ENCODE results near the gene SYTL3. TPM values are rescaled to one million over a fixed set of nuclear protein-coding genes. Genes with fewer than 3 reads are reported as not detected.

The SYTL3 gene
- total and polyA plus RNA-seq, 2 of the 8 experiments (the other 6 are each of a cell fraction or from before 2014, with no cell fraction given) = 0.27 to 0.99 TPM

DNA sequence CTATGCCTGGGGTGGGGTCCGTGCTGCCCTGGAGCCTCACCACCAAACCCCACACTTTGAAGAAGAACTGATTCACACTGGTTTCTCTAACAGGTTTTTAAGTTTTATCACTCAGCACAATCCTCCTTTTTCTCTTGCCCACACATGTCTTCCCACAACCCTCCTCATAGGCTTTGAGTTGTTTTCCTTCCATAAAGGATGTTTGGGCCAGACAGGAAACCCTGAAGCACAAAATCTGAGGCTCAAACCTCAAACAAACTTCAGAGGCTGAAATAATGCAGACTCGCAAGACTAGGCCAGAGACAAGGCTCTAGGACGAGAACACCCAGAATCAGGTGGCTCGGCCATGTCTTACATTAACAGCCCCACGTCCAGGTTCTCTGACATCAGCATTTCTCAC, 134.0 kb downstream of the SYTL3 start:
- no peaks in the 10 kb centered on the region for H3K27me3 ChIP-seq (replicated peaks in 1 of 4; ENCODE audit: control insufficient read depth in 3 of 4, extremely low read depth in 1 of 4, insufficient read depth in 3 of 4, low read length in 3 of 4)
- H3K4me3 ChIP-seq (ENCODE audit: extremely low read depth in 1 of 4, insufficient read depth in 2 of 4, low read depth in 3 of 4, low read length in 4 of 4) = no peak overlapping the region
- H4K20me1 ChIP-seq (replicated peaks in 1 of 2; ENCODE audit: control insufficient read depth in 1 of 2, insufficient read depth in 2 of 2, low read length in 2 of 2) = peaks cover 4 to 19% of the 10 kb centered on the region in 2 experiments
- peaks cover 16% of the 10 kb centered on the region; the same call in 1 of the 2 replicates for H3K79me1 ChIP-seq (ENCODE audit: low read depth, low read length)
- peaks cover 0 to 2% (median under 1%) of the 10 kb centered on the region in 4 experiments; a peak in 2 of 7 replicates for H3K4me1 ChIP-seq (replicated peaks in 1 of 4; ENCODE audit: control insufficient read depth in 3 of 4, insufficient read depth in 4 of 4, low read length in 3 of 4)
- WGBS, 2 experiments (ENCODE audit: extremely low coverage in 1 of 2, insufficient coverage in 1 of 2, insufficient read length in 1 of 2, insufficient replicate concordance in 2 of 2, low coverage in 1 of 2, low lambda C conversion rate in 2 of 2, missing lambda C conversion rate in 1 of 2) = 89% methylated on average over 5 of the region's 5 CpGs; no CpG with 5 or more reads in 1 of the 2 experiments
- no peak overlapping the region for H2BK20ac ChIP-seq (ENCODE audit: low read length)
- H2AFZ ChIP-seq (ENCODE audit: low read length) = no peak overlapping the region
- H2AK5ac ChIP-seq (ENCODE audit: low read depth, low read length) = no peak overlapping the region
- no peak overlapping the region for H2BK5ac ChIP-seq (ENCODE audit: low read depth, low read length)
- H2BK120ac ChIP-seq (replicated peaks; ENCODE audit: low read depth, low read length) = no peak overlapping the region
- H2BK15ac ChIP-seq (ENCODE audit: low read length) = no peak overlapping the region
- no peak for DNase-seq (ENCODE audit: low read depth in 1 of 2, low spot score in 2 of 2)
- CTCF ChIA-PET (ENCODE audit: partially characterized antibody) = interaction anchor here (0.7 to 4.5 kb wide), 4 partner anchors 12 to 20 kb away, joined by 4 to 19 read pairs (median 11); no protein-coding TSS in a partner anchor
- no peak overlapping the region for H2BK12ac ChIP-seq (ENCODE audit: low read depth, low read length)
- no peak overlapping the region for H3K4ac ChIP-seq (replicated peaks; ENCODE audit: insufficient read length, low read depth, low read length)
- no peak overlapping the region for H3K56ac ChIP-seq (replicated peaks; ENCODE audit: insufficient read length, low read depth, low read length)
- no peak overlapping the region for H3K18ac ChIP-seq (ENCODE audit: extremely low read depth, low read length)
- H3K9ac ChIP-seq (replicated peaks in 1 of 4; ENCODE audit: extremely low read depth in 1 of 4, low read depth in 3 of 4, low read length in 3 of 4) = no peak overlapping the region
- H3K14ac ChIP-seq (ENCODE audit: insufficient read length) = no peak overlapping the region
- H3K4me2 ChIP-seq (ENCODE audit: insufficient read depth in 1 of 2, low read depth in 2 of 2, low read length in 2 of 2) = no peak overlapping the region
- POLR2A ChIA-PET (ENCODE audit: partially characterized antibody) = interaction anchor here (1.1 to 2.4 kb wide), 2 partner anchors 10 to 15 kb away, joined by 3 to 8 read pairs; no protein-coding TSS in a partner anchor
- no peak overlapping the region for H4K91ac ChIP-seq (replicated peaks; ENCODE audit: insufficient read length, low read length)
- peaks cover 49 to 95% (median 82%) of the 10 kb centered on the region in 4 experiments for H3K36me3 ChIP-seq (ENCODE audit: control insufficient read depth in 2 of 4, insufficient read depth in 4 of 4, low read length in 3 of 4)
- H3K23ac ChIP-seq (ENCODE audit: insufficient read length) = no peak overlapping the region
- H3K23me2 ChIP-seq (ENCODE audit: low read depth, low read length) = no peaks in the 10 kb centered on the region
- no peak for FAIRE-seq
- H3K79me2 ChIP-seq (ENCODE audit: control insufficient read depth in 1 of 2, insufficient read depth in 2 of 2, low read length in 2 of 2) = peaks cover 0 to 80% of the 10 kb centered on the region in 2 experiments; a peak in 2 of 4 replicates
- H4K5ac ChIP-seq (ENCODE audit: insufficient read length, low read depth, low read length) = no peak overlapping the region
- no peaks in the 10 kb centered on the region for H3K9me3 ChIP-seq (ENCODE audit: insufficient read depth in 2 of 2, low read depth in 1 of 2, low read length in 1 of 2)
- H3K27ac ChIP-seq (ENCODE audit: low read depth, low read length) = no peak overlapping the region
- H4K8ac ChIP-seq (ENCODE audit: extremely low read depth, insufficient read depth, low read length) = no peak overlapping the region
- TF ChIP-seq BCL11A (IDR thresholded peaks at IDR 0.05; ENCODE audit: low read depth in 2 of 2, low read length in 2 of 2) (no peak), RBBP5 (IDR thresholded peaks at IDR 0.05; ENCODE audit: borderline replicate concordance, low read depth, low read length) (no peak), SP4 (IDR thresholded peaks at IDR 0.05; ENCODE audit: low read length) (no peak), NANOG (IDR thresholded peaks at IDR 0.05; ENCODE audit: insufficient read depth, low read depth, low read length, poor library complexity, severe bottlenecking) (no peak), CEBPB (IDR thresholded peaks at IDR 0.05; ENCODE audit: low read depth, low read length) (no peak), HDAC6 (IDR thresholded peaks at IDR 0.05; ENCODE audit: low read depth, low read length) (no peak), KDM1A (IDR thresholded peaks at IDR 0.05; ENCODE audit: borderline replicate concordance, low read length) (no peak), SRF (IDR thresholded peaks at IDR 0.05; ENCODE audit: low read depth, low read length) (no peak), JUND (IDR thresholded peaks at IDR 0.05; ENCODE audit: low read length) (no peak), POLR2AphosphoS5 (IDR thresholded peaks at IDR 0.05; ENCODE audit: low read depth, low read length) (no peak), SP1 (IDR thresholded peaks at IDR 0.05; ENCODE audit: low read depth, low read length) (no peak), TBP (IDR thresholded peaks at IDR 0.05; ENCODE audit: low read depth, low read length) (no peak), KDM5A (IDR thresholded peaks at IDR 0.05; ENCODE audit: low read length) (no peak)
- TF ChIP-seq, protein P1, sequence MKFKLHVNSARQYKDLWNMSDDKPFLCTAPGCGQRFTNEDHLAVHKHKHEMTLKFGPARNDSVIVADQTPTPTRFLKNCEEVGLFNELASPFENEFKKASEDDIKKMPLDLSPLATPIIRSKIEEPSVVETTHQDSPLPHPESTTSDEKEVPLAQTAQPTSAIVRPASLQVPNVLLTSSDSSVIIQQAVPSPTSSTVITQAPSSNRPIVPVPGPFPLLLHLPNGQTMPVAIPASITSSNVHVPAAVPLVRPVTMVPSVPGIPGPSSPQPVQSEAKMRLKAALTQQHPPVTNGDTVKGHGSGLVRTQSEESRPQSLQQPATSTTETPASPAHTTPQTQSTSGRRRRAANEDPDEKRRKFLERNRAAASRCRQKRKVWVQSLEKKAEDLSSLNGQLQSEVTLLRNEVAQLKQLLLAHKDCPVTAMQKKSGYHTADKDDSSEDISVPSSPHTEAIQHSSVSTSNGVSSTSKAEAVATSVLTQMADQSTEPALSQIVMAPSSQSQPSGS (IDR thresholded peaks at IDR 0.05; ENCODE audit: low read length) = no peak
